K562 (cell line): ENCODE measurements around the gene EMD. TPM values are rescaled to one million over a fixed set of nuclear protein-coding genes. Genes with fewer than 3 reads are reported as not detected.

Source experiments
- ATAC-seq: fragments of 200-7000 bp; cut with Tn5 transposase; 3 replicates; pipeline ENCODE4 v1.9.1; 2020; ENCODE audit warnings: moderate library complexity
- BruUV-seq: library from RNA; stranded (reverse); fragments of 400-500 nt; replicated peaks from 2 replicates; lab custom pipeline; 2021; lab: Mats Ljungman, UMichigan
- CTCF ChIA-PET: fragments of 300-600 bp; formaldehyde crosslinking; extraction: SDS; loops from one replicate; lab custom pipeline; 2021; ENCODE audit warnings: low intra/inter-chr PET ratio; lab: Yijun Ruan, JAX
- POLR2A ChIA-PET: fragments of 300-600, 350-650 bp; sonication (Branson Sonifier 250); formaldehyde crosslinking; extraction: SDS; loops from one replicate; lab custom pipeline; 2021; ENCODE audit warnings: antibody characterized with exemption, inconsistent platforms; lab: Yijun Ruan, JAX
- DNase-seq, 4 experiments: peaks; one replicate each; pipeline versions ENCODE4 v3.0.0 to v3.0.0-alpha.2; 2011 to 2018; ENCODE audit warnings: low spot score in 3 of 4, mixed read lengths in 3 of 4; ENCODE audit errors: extremely low read depth in 1 of 4
- FAIRE-seq: peaks from 2 replicates; lab custom pipeline; 2011; peaks lifted over from hg19 to GRCh38; lab: Jason Lieb, UNC
- H2AFZ ChIP-seq: 2 replicates; pipeline ENCODE4 v1.6.0; 2011; ENCODE audit warnings: low read depth, low read length, control low read depth, inconsistent platforms
- H3K27ac ChIP-seq: fragments of 200-600 bp; 3 replicates; pipeline ENCODE4 v1.8.0; 2011; ENCODE audit warnings: low read depth, mild to moderate bottlenecking, control low read depth, inconsistent platforms, low read length, moderate library complexity, mixed read lengths; ENCODE audit errors: extremely low read depth
- H3K27me3 ChIP-seq, 2 experiments: fragments of 300-600 bp in 1 of 2; 2 replicates in 1 of 2; 3 replicates in 1 of 2; pipeline versions ENCODE4 v1.6.0 to v1.8.0; 2011; ENCODE audit warnings: inconsistent platforms in 2 of 2, low read length in 2 of 2, mild to moderate bottlenecking in 1 of 2, mixed read lengths in 1 of 2, moderate library complexity in 1 of 2; ENCODE audit not compliant: control insufficient read depth in 2 of 2, insufficient read depth in 2 of 2
- H3K36me3 ChIP-seq: fragments of 300-600 bp; 3 replicates; pipeline ENCODE4 v1.8.0; 2011; ENCODE audit warnings: mild to moderate bottlenecking, low read length, inconsistent platforms; ENCODE audit not compliant: control insufficient read depth, insufficient read depth
- H3K4me1 ChIP-seq, 2 experiments: fragments of 200-600 bp in 1 of 2; replicated peaks in 1 of 2; 2 replicates in 1 of 2; 3 replicates in 1 of 2; pipeline versions ENCODE4 v1.5.1 to v1.8.0; 2011; ENCODE audit warnings: inconsistent platforms in 2 of 2, low read length in 2 of 2, mild to moderate bottlenecking in 1 of 2, mixed read lengths in 1 of 2, moderate library complexity in 1 of 2; ENCODE audit not compliant: control insufficient read depth in 2 of 2, insufficient read depth in 2 of 2
- H3K4me2 ChIP-seq: 2 replicates; pipeline ENCODE4 v1.6.1; 2011; ENCODE audit warnings: low read length, control low read depth, inconsistent platforms, mixed read lengths; ENCODE audit not compliant: insufficient read depth
- H3K4me3 ChIP-seq: fragments of 200-600 bp; sonication (generic), shearing (Covaris generic); 2 replicates; pipeline ENCODE4 v1.5.1; 2016; ENCODE audit warnings: control low read depth, inconsistent platforms
- H3K79me2 ChIP-seq: fragments of 200-600 bp; 3 replicates; pipeline ENCODE4 v1.8.0; 2011; ENCODE audit warnings: low read length, inconsistent platforms; ENCODE audit not compliant: control insufficient read depth, insufficient read depth
- H3K9ac ChIP-seq, 2 experiments: 2 replicates each; pipeline versions ENCODE4 v1.6.0 to v1.6.1; 2011; ENCODE audit warnings: low read depth in 2 of 2, low read length in 2 of 2, control low read depth in 1 of 2, inconsistent platforms in 1 of 2, mild to moderate bottlenecking in 1 of 2, mixed read lengths in 1 of 2; ENCODE audit not compliant: insufficient read depth in 1 of 2
- H3K9me1 ChIP-seq: one replicate; pipeline ENCODE4 v1.6.0; 2011; ENCODE audit warnings: inconsistent platforms, mild to moderate bottlenecking, low read length, moderate library complexity; ENCODE audit not compliant: control insufficient read depth, insufficient read depth
- H3K9me3 ChIP-seq: replicated peaks from 2 replicates; pipeline ENCODE4 v1.5.1; 2011; ENCODE audit warnings: low read depth, low read length, inconsistent platforms; ENCODE audit not compliant: control insufficient read depth, insufficient read depth
- H4K20me1 ChIP-seq: replicated peaks from 2 replicates; pipeline ENCODE4 v1.6.1; 2011; ENCODE audit warnings: low read length, inconsistent platforms, mixed read lengths; ENCODE audit not compliant: control insufficient read depth, insufficient read depth
- BRF1 ChIP-seq: IDR thresholded peaks from 3 replicates; pipeline ENCODE4 v1.6.1; 2011; ENCODE audit warnings: borderline replicate concordance, mild to moderate bottlenecking; ENCODE audit not compliant: insufficient read length; ENCODE audit errors: extremely low read depth
- FIP1L1 ChIP-seq: fragments of 200-400 bp; formaldehyde crosslinking; IDR thresholded peaks from 2 replicates; pipeline ENCODE4 v1.6.1; 2018; ENCODE audit warnings: mild to moderate bottlenecking, low read depth, low read length; ENCODE audit not compliant: poor library complexity, severe bottlenecking
- POLR2G ChIP-seq: fragments of 200-400 bp; formaldehyde crosslinking; IDR thresholded peaks from 2 replicates; pipeline ENCODE4 v1.6.1; 2017; ENCODE audit warnings: low read depth, mild to moderate bottlenecking, antibody characterized with exemption, low read length, moderate library complexity
- RBFOX2 ChIP-seq: fragments of 200-400 bp; formaldehyde crosslinking; IDR thresholded peaks from 2 replicates; pipeline ENCODE4 v1.6.1; 2017; ENCODE audit warnings: low read depth, mild to moderate bottlenecking, low read length, moderate library complexity
- RBM22 ChIP-seq: fragments of 200-400 bp; formaldehyde crosslinking; IDR thresholded peaks from 2 replicates; pipeline ENCODE4 v1.6.1; 2018; ENCODE audit warnings: low read length, low read depth; ENCODE audit not compliant: poor library complexity, severe bottlenecking
- RFX5 ChIP-seq: IDR thresholded peaks from 2 replicates; pipeline ENCODE4 v1.6.1; 2011; ENCODE audit warnings: low read depth, mild to moderate bottlenecking, improper control_type of control experiment, low read length
- WGBS: fragments of 100-300 bp; shearing (Covaris generic); methylation state at CpG from one replicate; pipeline ENCODE4 v1.1.6; 2016; ENCODE audit warnings: low coverage, mixed read lengths; ENCODE audit not compliant: insufficient coverage; ENCODE audit errors: missing lambda C conversion rate; 5-methylcytosine and 5-hydroxymethylcytosine counted together
- in situ Hi-C: fragments of 300-500 bp; cut with MboI; formaldehyde crosslinking; loops from 4 replicates; pipeline ENCODE4 v1.15.0; 2018; ENCODE audit warnings: inconsistent platforms, mixed read lengths
- intact Hi-C: fragments of 100-400 bp; cut with micrococcal nuclease; formaldehyde crosslinking; loops from 2 replicates; pipeline ENCODE4 v1.14.2; 2022
- polyA plus RNA-seq, 8 experiments: library from polyadenylated mRNA; depleted of rRNA in 4 of 8; stranded (reverse) in 5 of 8; unstranded in 3 of 8; fragments of >200 nt; fragmentation: Nextera tagmentation in 2 of 8; fragmentation: Illumina TruSeq in 1 of 8; extraction: Ambion mirVana in 2 of 8; extraction: Trizol in 1 of 8; gene quantifications; 2 replicates each; pipeline versions ENCODE4 v1.2.1 to v1.2.3, GENCODE V29; 2011 to 2014; ENCODE audit warnings: inconsistent platforms in 1 of 8, missing spikeins in 1 of 8
- total RNA-seq, 7 experiments: library from RNA; depleted of rRNA in 6 of 7; stranded (reverse); fragments of >200 nt in 6 of 7; fragmentation: Illumina TruSeq in 2 of 7; extraction: Trizol in 2 of 7; gene quantifications; 2 replicates each; pipeline versions ENCODE4 v1.2.1 to v1.2.3, GENCODE V29; 2011 to 2021; ENCODE audit warnings: low replicate concordance in 1 of 7
- TF ChIP-seq, protein P1 (sequence below), 2 experiments: IDR thresholded peaks in 1 of 2; conservative IDR thresholded peaks in 1 of 2; 2 replicates each; pipeline ENCODE4 v1.6.1; 2016; ENCODE audit warnings: low read depth in 2 of 2, mild to moderate bottlenecking in 1 of 2, missing compliant biosample characterization in 1 of 2, missing genetic modification characterization in 1 of 2, moderate library complexity in 1 of 2

Gene EMD
- total and polyA plus RNA-seq, 9 of the 15 experiments (the other 6 are each of a cell fraction or from before 2014, with no cell fraction given): 2.3 to 206 (median 61.9) TPM

DNA sequence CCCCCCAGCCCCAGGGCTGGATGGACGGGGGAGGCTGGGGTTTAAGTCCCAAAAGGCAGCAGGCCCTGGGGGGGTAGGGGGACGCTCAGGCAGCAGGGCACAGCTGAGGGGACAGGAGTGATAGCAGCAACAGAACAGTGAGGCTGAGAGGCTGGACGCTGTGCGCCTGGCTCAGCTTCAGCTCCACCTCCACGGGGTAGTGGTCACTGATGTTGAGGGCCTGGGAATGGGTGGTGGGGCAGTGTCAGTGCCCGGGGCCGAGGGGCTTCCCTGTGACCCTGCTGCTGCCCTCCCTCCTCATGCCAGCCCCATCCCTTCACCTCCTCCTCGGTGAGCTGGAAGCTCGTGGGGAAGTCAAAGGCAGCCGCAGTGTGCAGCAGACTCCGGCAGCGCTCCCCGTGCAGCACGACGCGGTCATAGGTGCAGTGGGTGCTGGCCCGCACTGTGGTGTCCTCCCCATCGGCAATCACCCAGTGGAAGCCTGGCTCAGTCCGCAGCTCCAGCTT, 23.6 kb downstream of the EMD start:
- POLR2A ChIA-PET: interaction anchor here (0.5 to 6.0 kb wide), 8 partner anchors 7 to 454 kb away, joined by 3 to 85 read pairs (median 4); partner anchors contain the start of genes DNASE1L1, SLC10A3 and TAFAZZIN

More for the DNA sequence above, 23.6 kb downstream of the EMD start:
- 67% methylated on average over 12 of the region's 19 CpGs for WGBS
- H3K4me1 ChIP-seq: peaks cover 5 to 13% of the 10 kb centered on the region in 2 experiments; a peak in 3 of 5 replicates
- H3K9me3 ChIP-seq: no peaks in the 10 kb centered on the region; the same call in 1 of the 2 replicates
- no peak overlapping the region for H3K4me2 ChIP-seq
- CTCF ChIA-PET: no interaction called here
- no peak for DNase-seq
- in situ Hi-C loops: loop anchor here (10.0 kb wide), 1 partner anchor 132 kb away; no protein-coding TSS in a partner anchor
- peak overlapping the region in 1 of 2 experiments; percentile 18; a peak in 1 of 4 replicates for H3K9ac ChIP-seq
- ATAC-seq: no peak
- no peak overlapping the region for H2AFZ ChIP-seq
- peaks cover 13% of the 10 kb centered on the region for H4K20me1 ChIP-seq
- H3K36me3 ChIP-seq: peaks cover 35% of the 10 kb centered on the region
- no peaks in the 10 kb centered on the region for H3K9me1 ChIP-seq
- H3K27me3 ChIP-seq: no peaks in the 10 kb centered on the region
- TF ChIP-seq, protein P1, sequence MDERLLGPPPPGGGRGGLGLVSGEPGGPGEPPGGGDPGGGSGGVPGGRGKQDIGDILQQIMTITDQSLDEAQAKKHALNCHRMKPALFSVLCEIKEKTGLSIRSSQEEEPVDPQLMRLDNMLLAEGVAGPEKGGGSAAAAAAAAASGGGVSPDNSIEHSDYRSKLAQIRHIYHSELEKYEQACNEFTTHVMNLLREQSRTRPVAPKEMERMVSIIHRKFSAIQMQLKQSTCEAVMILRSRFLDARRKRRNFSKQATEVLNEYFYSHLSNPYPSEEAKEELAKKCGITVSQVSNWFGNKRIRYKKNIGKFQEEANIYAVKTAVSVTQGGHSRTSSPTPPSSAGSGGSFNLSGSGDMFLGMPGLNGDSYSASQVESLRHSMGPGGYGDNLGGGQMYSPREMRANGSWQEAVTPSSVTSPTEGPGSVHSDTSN (CRISPR knock-in tag; IDR thresholded peaks at IDR 0.05; ENCODE audit: low read depth): no peak
- TF ChIP-seq, protein P1 (tag; conservative IDR thresholded peaks at IDR 0.05; ENCODE audit: low read depth): no peak
- TF ChIP-seq RBFOX2: peak; percentile 57; the same call in 1 of the 2 replicates
- TF ChIP-seq RBM22: peak; percentile 74
- TF ChIP-seq BRF1: no peak
- no peak for TF ChIP-seq RFX5
- TF ChIP-seq FIP1L1: peak; percentile 12
- TF ChIP-seq POLR2G: peak; percentile 83
- TF ChIP-seq, all 486 proteins: peak for 4
- no peak overlapping the region for H3K27ac ChIP-seq
- intact Hi-C loops: no loop called here
- H3K79me2 ChIP-seq: peaks cover 33% of the 10 kb centered on the region
- BruUV-seq: no TSS peak
- no peak for FAIRE-seq
- no peak overlapping the region for H3K4me3 ChIP-seq
